ENCODE data around the gene DCANP1. TPM values are rescaled to one million over a fixed set of nuclear protein-coding genes. Genes with fewer than 3 reads are reported as not detected.

The DCANP1 gene
- total RNA-seq, 2 experiments from 2014 or later: 0.08 TPM; not detected in 1

DNA sequence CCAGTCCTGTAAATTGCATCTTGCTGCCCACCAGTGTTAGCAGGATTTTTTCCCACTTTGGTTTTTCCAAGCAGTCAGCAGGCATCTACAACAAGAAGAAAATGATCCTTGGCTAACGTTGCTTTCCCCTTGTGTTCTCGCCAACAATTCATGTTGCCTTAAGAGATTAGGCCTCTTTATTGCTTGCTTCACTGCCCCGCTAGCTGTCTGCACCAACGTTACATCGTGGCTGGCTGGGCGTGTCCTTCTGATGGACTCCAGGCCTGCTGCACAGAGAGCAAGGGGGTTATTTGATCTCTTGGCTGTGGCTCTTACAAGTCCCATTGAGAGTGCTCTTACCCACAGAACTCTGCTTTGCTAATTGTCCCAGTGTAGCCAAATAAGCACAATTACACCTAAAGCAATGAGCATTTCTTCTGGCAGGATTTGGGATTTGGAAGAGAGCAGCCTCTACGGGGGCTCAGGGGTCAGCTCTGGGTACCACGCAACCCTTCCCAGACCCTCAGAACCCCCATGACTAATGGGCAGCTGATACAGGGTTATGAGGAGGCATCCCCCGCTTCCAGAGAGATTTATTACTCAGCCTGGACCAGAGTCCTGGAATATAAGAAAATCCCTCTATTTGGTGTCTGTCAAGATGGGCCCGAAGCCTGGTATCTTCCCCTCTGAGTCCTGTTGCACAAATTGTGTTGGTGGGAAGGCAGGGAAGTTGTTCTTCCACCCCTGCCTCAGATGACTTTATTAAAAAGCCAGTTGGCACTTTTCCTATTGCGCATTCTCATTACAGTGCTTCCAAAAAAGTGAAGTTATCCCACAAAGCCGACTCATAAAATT is 17.6 kb downstream of the DCANP1 start:
- ATAC-seq (ENCODE audit: poor library complexity) (no peak), DNase-seq (no peak)
- Mint-ChIP-seq H3K36me3 (ENCODE audit: low read depth) (no peaks in the 10 kb centered on the region), H3K4me1 (ENCODE audit: low read depth) (peaks cover 6% of the 10 kb centered on the region), H3K27ac (no peak overlapping the region), H3K9me3 (peaks cover 2% of the 10 kb centered on the region), H3K4me3 (no peak overlapping the region), H3K27me3 (peaks cover 17% of the 10 kb centered on the region)
- TF ChIP-seq, protein P1, sequence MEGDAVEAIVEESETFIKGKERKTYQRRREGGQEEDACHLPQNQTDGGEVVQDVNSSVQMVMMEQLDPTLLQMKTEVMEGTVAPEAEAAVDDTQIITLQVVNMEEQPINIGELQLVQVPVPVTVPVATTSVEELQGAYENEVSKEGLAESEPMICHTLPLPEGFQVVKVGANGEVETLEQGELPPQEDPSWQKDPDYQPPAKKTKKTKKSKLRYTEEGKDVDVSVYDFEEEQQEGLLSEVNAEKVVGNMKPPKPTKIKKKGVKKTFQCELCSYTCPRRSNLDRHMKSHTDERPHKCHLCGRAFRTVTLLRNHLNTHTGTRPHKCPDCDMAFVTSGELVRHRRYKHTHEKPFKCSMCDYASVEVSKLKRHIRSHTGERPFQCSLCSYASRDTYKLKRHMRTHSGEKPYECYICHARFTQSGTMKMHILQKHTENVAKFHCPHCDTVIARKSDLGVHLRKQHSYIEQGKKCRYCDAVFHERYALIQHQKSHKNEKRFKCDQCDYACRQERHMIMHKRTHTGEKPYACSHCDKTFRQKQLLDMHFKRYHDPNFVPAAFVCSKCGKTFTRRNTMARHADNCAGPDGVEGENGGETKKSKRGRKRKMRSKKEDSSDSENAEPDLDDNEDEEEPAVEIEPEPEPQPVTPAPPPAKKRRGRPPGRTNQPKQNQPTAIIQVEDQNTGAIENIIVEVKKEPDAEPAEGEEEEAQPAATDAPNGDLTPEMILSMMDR (IDR thresholded peaks at IDR 0.05): no peak
- POLR2A ChIA-PET: no interaction called here
- Histone ChIP-seq H3K27me3 (ENCODE audit: control insufficient read depth in 1 of 2, insufficient read depth in 2 of 2, low read length in 2 of 2) (peaks cover 0 to 10% of the 10 kb centered on the region in 2 experiments), H3K9me3 (ENCODE audit: control insufficient read depth in 1 of 2, insufficient read depth in 1 of 2, low read length in 2 of 2) (peaks cover 0 to 6% of the 10 kb centered on the region in 2 experiments), H3K27ac (ENCODE audit: low read depth in 1 of 2, low read length in 2 of 2) (no peak overlapping the region), H3K36me3 (ENCODE audit: insufficient read depth, low read length) (no peaks in the 10 kb centered on the region), H3K4me3 (ENCODE audit: low read length) (no peak overlapping the region), H3K4me1 (ENCODE audit: insufficient read depth, low read length) (peaks cover 3% of the 10 kb centered on the region)
- intact Hi-C loops (cut with DNase I, micrococcal nuclease): no loop called here
- CTCF ChIA-PET: no interaction called here

DNA sequence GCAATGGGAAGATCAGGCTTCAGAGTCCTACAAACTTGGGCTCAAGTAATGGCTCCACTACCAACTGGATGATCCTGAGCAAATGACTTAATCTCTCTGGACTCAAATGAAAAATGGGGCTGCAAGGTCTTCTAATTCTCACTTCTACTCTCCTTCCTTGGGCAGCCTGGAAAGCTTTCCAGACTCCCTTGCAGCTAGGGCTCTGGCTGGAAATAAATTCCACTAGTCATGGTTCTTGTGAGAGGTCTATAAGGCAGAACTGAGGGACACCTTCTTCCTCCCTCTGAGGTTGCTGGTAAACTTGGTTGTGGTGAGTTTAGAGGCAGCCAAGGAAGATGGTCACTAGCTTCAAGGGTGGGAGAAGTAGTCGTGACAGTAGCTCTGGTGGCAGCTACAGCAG is 18.6 kb downstream of the DCANP1 start:
- TF ChIP-seq, protein P1 (IDR thresholded peaks at IDR 0.05): no peak
- Mint-ChIP-seq H3K9me3 (peaks cover 2% of the 10 kb centered on the region), H3K4me3 (no peak overlapping the region), H3K27me3 (peaks cover 26% of the 10 kb centered on the region), H3K27ac (no peak overlapping the region), H3K4me1 (ENCODE audit: low read depth) (peaks cover 6% of the 10 kb centered on the region), H3K36me3 (ENCODE audit: low read depth) (no peaks in the 10 kb centered on the region)
- Histone ChIP-seq H3K27me3 (ENCODE audit: control insufficient read depth in 1 of 2, insufficient read depth in 2 of 2, low read length in 2 of 2) (peaks cover 0 to 15% of the 10 kb centered on the region in 2 experiments), H3K36me3 (ENCODE audit: insufficient read depth, low read length) (no peaks in the 10 kb centered on the region), H3K9me3 (ENCODE audit: control insufficient read depth in 1 of 2, insufficient read depth in 1 of 2, low read length in 2 of 2) (peaks cover 0 to 6% of the 10 kb centered on the region in 2 experiments), H3K4me1 (ENCODE audit: insufficient read depth, low read length) (peaks cover 3% of the 10 kb centered on the region), H3K4me3 (ENCODE audit: low read length) (no peak overlapping the region), H3K27ac (ENCODE audit: low read depth in 1 of 2, low read length in 2 of 2) (no peak overlapping the region)
- intact Hi-C loops (cut with DNase I, micrococcal nuclease): no loop called here
- DNase-seq (no peak), ATAC-seq (ENCODE audit: poor library complexity) (no peak)
- POLR2A ChIA-PET: no interaction called here
- CTCF ChIA-PET: no interaction called here

DNA sequence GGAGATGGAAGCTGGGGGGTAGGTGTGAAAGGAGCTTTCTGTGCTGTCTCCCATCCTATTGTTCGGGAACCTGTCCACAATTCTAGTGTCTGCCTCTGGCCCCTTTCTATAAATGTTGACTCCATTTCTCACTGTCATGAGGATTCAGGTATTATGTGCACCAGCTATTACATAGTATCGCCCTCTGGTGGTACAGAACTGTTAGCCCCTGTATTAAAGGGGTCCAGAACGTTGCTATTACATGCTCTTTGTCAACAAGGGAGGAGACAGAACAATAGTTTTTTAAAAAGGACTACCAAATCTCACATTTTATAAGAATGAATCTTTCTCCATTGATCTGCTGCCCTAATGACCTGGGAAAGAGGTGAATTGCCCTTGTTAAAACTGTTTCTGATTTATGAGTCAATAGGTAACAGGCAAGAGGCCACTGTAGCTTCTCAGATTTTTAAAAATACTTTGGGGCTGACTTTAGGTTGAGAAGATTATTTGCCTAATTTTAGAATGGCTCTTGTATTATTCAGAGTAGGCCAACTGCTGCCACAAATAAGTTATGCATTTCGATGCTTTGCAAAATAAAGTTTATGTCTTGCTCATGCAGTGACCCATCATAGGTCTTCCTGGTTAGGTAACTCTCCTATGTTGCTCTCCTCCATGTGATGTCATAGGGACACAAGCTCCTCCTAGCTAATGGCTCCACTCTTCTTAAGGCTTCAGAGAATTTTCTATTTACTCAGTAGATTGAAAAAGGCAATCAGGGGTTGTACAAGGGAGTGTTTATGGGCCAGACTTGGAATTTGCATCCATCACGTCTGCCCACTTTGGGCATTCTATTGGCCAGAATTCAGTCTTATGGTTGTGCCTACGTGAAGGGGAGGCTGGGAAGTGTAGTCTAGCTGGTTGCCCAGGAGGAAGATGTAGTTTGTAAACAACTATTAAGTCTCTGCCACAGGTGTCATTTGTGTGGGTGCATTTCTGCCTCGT is 20.8 kb downstream of the DCANP1 start:
- ChIA-PET CTCF (interaction anchor here (1.1 to 2.1 kb wide), 3 partner anchors 15 to 35 kb away, joined by 3 to 8 read pairs (median 4); no protein-coding TSS in a partner anchor), POLR2A (interaction anchor here (0.6 to 1.0 kb wide), 2 partner anchors 14 to 40 kb away, joined by 3 read pairs; no protein-coding TSS in a partner anchor)
- Mint-ChIP-seq H3K27me3 (peaks cover 40% of the 10 kb centered on the region), H3K4me1 (ENCODE audit: low read depth) (peaks cover 6% of the 10 kb centered on the region), H3K9me3 (peaks cover 2% of the 10 kb centered on the region), H3K4me3 (no peak overlapping the region), H3K27ac (no peak overlapping the region), H3K36me3 (ENCODE audit: low read depth) (no peaks in the 10 kb centered on the region)
- Histone ChIP-seq H3K36me3 (ENCODE audit: insufficient read depth, low read length) (no peaks in the 10 kb centered on the region), H3K9me3 (ENCODE audit: control insufficient read depth in 1 of 2, insufficient read depth in 1 of 2, low read length in 2 of 2) (peaks cover 0 to 6% of the 10 kb centered on the region in 2 experiments), H3K27me3 (ENCODE audit: control insufficient read depth in 1 of 2, insufficient read depth in 2 of 2, low read length in 2 of 2) (peaks cover 7 to 19% of the 10 kb centered on the region in 2 experiments), H3K4me3 (ENCODE audit: low read length) (no peak overlapping the region), H3K27ac (ENCODE audit: low read depth in 1 of 2, low read length in 2 of 2) (no peak overlapping the region), H3K4me1 (ENCODE audit: insufficient read depth, low read length) (peaks cover 3% of the 10 kb centered on the region)
- DNase-seq: peak in 4 of 14 experiments; percentile 32 to 66 (median 52)
- peak; percentile 80 for ATAC-seq (ENCODE audit: poor library complexity)
- intact Hi-C loops (cut with DNase I, micrococcal nuclease): no loop called here
- TF ChIP-seq, protein P1 (IDR thresholded peaks at IDR 0.05): peak; percentile 67
